IPS-15b (cell line): ENCODE results near the gene RGS3.

ENCODE experiments used
- H3K27me3 ChIP-seq: one replicate; pipeline ENCODE4 v1.6.1; 2013; ENCODE audit warnings: low read length; ENCODE audit not compliant: control insufficient read depth, insufficient read depth
- H3K36me3 ChIP-seq: one replicate; pipeline ENCODE4 v1.6.1; 2013; ENCODE audit warnings: low read length; ENCODE audit not compliant: control insufficient read depth, insufficient read depth
- H3K4me1 ChIP-seq: one replicate; pipeline ENCODE4 v1.6.1; 2013; ENCODE audit warnings: mild to moderate bottlenecking, low read length; ENCODE audit not compliant: control insufficient read depth, insufficient read depth
- H3K4me3 ChIP-seq: one replicate; pipeline ENCODE4 v1.5.1; 2013; ENCODE audit warnings: low read depth, low read length
- H3K9ac ChIP-seq: one replicate; pipeline ENCODE4 v1.6.1; 2013; ENCODE audit warnings: low read depth, mild to moderate bottlenecking, low read length
- H3K9me3 ChIP-seq: one replicate; pipeline ENCODE4 v1.6.1; 2013; ENCODE audit warnings: mild to moderate bottlenecking, low read length; ENCODE audit not compliant: control insufficient read depth, insufficient read depth

RGS3 gene

GRCh38 chr9:113620377-113621161 lies 157.0 kb downstream of the RGS3 start:
- Histone ChIP-seq H3K4me3 (no peak overlapping the region), H3K9me3 (no peaks in the 10 kb centered on the region), H3K4me1 (peaks cover 21% of the 10 kb centered on the region), H3K27me3 (peaks cover 2% of the 10 kb centered on the region), H3K36me3 (no peaks in the 10 kb centered on the region), H3K9ac (no peak overlapping the region)

- peaks cover 21% of the 10 kb centered on the region for H3K4me1 ChIP-seq
- H3K36me3 ChIP-seq: no peaks in the 10 kb centered on the region
- no peaks in the 10 kb centered on the region for H3K9me3 ChIP-seq
- H3K4me3 ChIP-seq: no peak overlapping the region
- H3K27me3 ChIP-seq: peaks cover 2% of the 10 kb centered on the region
- H3K9ac ChIP-seq: no peak overlapping the region
These were observed 157.8 kb downstream of the RGS3 start for GRCh38 chr9:113621309-113621791.

- Histone ChIP-seq H3K36me3 (no peaks in the 10 kb centered on the region), H3K9me3 (no peaks in the 10 kb centered on the region), H3K4me1 (peaks cover 21% of the 10 kb centered on the region)
These were observed 158.5 kb downstream of the RGS3 start for GRCh38 chr9:113621980-113622379.

GRCh38 chr9:113622600-113623400 lies 159.3 kb downstream of the RGS3 start:
- no peak overlapping the region for H3K4me3 ChIP-seq
- H3K4me1 ChIP-seq: peaks cover 21% of the 10 kb centered on the region
- no peaks in the 10 kb centered on the region for H3K9me3 ChIP-seq
- peaks cover 7% of the 10 kb centered on the region for H3K27me3 ChIP-seq
- H3K9ac ChIP-seq: no peak overlapping the region
- H3K36me3 ChIP-seq: no peaks in the 10 kb centered on the region

More at GRCh38 chr9:113621980-113622379, 158.5 kb downstream of the RGS3 start:
- Histone ChIP-seq H3K27me3 (peaks cover 2% of the 10 kb centered on the region), H3K9ac (no peak overlapping the region), H3K4me3 (no peak overlapping the region)

- H3K9me3 ChIP-seq: no peaks in the 10 kb centered on the region
- H3K4me1 ChIP-seq: peaks cover 21% of the 10 kb centered on the region
- H3K27me3 ChIP-seq: peaks cover 7% of the 10 kb centered on the region
- no peak overlapping the region for H3K4me3 ChIP-seq
- no peak overlapping the region for H3K9ac ChIP-seq
- H3K36me3 ChIP-seq: no peaks in the 10 kb centered on the region
These were observed 160.4 kb downstream of the RGS3 start for GRCh38 chr9:113623851-113624485.

- no peaks in the 10 kb centered on the region for H3K9me3 ChIP-seq
- H3K4me3 ChIP-seq: no peak overlapping the region
- H3K36me3 ChIP-seq: no peaks in the 10 kb centered on the region
- H3K9ac ChIP-seq: no peak overlapping the region
- peaks cover 7% of the 10 kb centered on the region for H3K27me3 ChIP-seq
- peaks cover 21% of the 10 kb centered on the region for H3K4me1 ChIP-seq
These were observed 161.2 kb downstream of the RGS3 start for GRCh38 chr9:113624721-113625120.

- Histone ChIP-seq H3K9me3 (no peaks in the 10 kb centered on the region), H3K36me3 (no peaks in the 10 kb centered on the region), H3K4me1 (peaks cover 21% of the 10 kb centered on the region), H3K27me3 (peaks cover 7% of the 10 kb centered on the region), H3K9ac (no peak overlapping the region), H3K4me3 (no peak overlapping the region)
These were observed 162.0 kb downstream of the RGS3 start for GRCh38 chr9:113625486-113625885.

GRCh38 chr9:113626735-113627495 lies 163.4 kb downstream of the RGS3 start:
- H3K4me1 ChIP-seq: peaks cover 12% of the 10 kb centered on the region
- no peak overlapping the region for H3K4me3 ChIP-seq
- no peaks in the 10 kb centered on the region for H3K36me3 ChIP-seq
- H3K9ac ChIP-seq: no peak overlapping the region
- peaks cover 12% of the 10 kb centered on the region for H3K27me3 ChIP-seq
- no peaks in the 10 kb centered on the region for H3K9me3 ChIP-seq

- Histone ChIP-seq H3K27me3 (peaks cover 12% of the 10 kb centered on the region), H3K4me3 (no peak overlapping the region), H3K9ac (no peak overlapping the region)
These were observed 165.1 kb downstream of the RGS3 start for GRCh38 chr9:113628621-113629020.

GRCh38 chr9:113630386-113631136 lies 167.0 kb downstream of the RGS3 start:
- H3K27me3 ChIP-seq: peaks cover 25% of the 10 kb centered on the region
- H3K36me3 ChIP-seq: no peaks in the 10 kb centered on the region
- no peaks in the 10 kb centered on the region for H3K9me3 ChIP-seq
- H3K4me1 ChIP-seq: no peaks in the 10 kb centered on the region
- no peak overlapping the region for H3K9ac ChIP-seq
- H3K4me3 ChIP-seq: no peak overlapping the region

More at GRCh38 chr9:113628621-113629020, 165.1 kb downstream of the RGS3 start:
- H3K36me3 ChIP-seq: no peaks in the 10 kb centered on the region
- no peaks in the 10 kb centered on the region for H3K9me3 ChIP-seq
- no peaks in the 10 kb centered on the region for H3K4me1 ChIP-seq
